Measurements from ENCODE around the gene AGPAT4.

Gene AGPAT4

DNA sequence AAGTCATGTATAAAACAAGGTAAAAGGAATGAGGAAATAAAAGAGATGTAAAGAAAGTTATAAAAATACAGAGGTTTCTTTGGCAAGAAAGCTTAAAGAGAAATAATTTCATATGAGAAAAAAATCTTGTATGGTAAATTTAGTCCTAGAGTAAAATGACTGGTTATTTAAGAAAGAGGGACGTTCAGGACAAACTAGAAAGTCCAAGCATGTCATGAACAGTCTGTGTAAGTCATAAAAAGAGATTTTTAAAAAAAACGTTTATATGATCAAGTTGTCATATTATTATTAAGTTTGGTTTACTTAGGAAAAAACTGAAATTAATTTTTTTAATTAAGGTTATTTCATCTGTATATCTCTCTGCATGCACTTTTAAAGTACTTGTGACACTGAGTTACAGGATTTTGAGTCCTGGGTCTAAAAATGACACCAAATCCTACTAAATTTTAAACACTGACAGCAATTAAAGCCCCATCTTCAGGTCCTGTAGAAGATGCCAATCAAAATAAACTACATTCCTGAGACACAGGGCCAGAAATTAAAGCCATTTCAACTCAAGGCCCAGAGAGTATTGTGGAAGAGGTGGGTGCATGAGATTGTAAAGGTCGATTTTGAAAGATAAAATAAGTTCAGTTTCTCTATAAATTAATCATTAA lies 62.4 kb downstream of the AGPAT4 start:
- Histone ChIP-seq H3K27me3 (ENCODE audit: insufficient read depth, low read depth, severe bottlenecking) (no peaks in the 10 kb centered on the region), H3K36me3 (peaks cover 1% of the 10 kb centered on the region), H3K27ac (no peak overlapping the region), H3K4me3 (ENCODE audit: low read depth, low read length) (no peak overlapping the region), H3K9me3 (ENCODE audit: severe bottlenecking) (no peaks in the 10 kb centered on the region)
- no peak for DNase-seq
- no peak for TF ChIP-seq CTCF (IDR thresholded peaks at IDR 0.05; ENCODE audit: low read depth, low read length)

DNA sequence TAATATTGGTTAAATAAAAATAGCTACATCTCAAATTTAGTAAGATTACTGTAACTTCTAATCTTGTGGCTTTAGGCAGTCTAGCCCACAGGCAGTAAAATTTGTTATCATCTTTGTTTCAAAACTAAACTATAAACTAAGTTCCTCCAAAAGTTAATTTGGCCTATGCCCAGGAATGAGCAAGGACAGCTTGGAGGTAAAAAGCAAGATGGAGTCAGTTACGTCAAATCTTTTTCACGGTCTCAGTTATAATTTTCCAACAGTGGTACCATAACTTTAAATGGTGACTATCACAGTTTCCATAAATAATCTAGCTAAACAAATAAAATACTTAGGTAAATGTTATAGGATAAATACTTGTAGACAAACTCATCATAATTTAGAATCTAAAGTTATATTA lies 63.0 kb downstream of the AGPAT4 start:
- Histone ChIP-seq H3K27me3 (ENCODE audit: insufficient read depth, low read depth, severe bottlenecking) (no peaks in the 10 kb centered on the region), H3K27ac (no peak overlapping the region), H3K36me3 (no peaks in the 10 kb centered on the region; the same call in 1 of the 2 replicates), H3K9me3 (ENCODE audit: severe bottlenecking) (no peaks in the 10 kb centered on the region), H3K4me3 (ENCODE audit: low read depth, low read length) (no peak overlapping the region)
- no peak for DNase-seq
- TF ChIP-seq CTCF (IDR thresholded peaks at IDR 0.05; ENCODE audit: low read depth, low read length) = no peak

DNA sequence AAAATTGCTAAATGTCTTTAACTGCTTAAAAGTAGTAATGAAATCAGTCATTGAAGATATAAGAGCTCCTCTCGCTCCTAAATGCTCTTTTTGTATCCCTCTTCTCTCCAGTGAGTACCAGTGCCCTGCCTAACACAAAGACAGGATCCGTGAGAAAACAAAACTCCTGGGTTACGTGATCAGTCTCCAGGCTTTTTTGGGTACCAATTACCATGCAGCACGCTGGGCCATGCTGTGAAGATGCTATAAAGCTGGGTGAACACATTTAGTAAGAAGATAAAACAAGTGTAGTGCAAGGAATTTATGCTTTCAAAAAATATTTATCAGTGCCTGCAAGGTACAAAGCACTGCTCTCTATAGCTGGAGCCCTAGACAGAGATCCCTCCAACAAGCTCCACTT lies 66.7 kb downstream of the AGPAT4 start:
- DNase-seq = no peak
- Histone ChIP-seq H3K27me3 (ENCODE audit: insufficient read depth, low read depth, severe bottlenecking) (no peaks in the 10 kb centered on the region), H3K4me3 (ENCODE audit: low read depth, low read length) (no peak overlapping the region), H3K9me3 (ENCODE audit: severe bottlenecking) (no peaks in the 10 kb centered on the region), H3K27ac (no peak overlapping the region), H3K36me3 (no peaks in the 10 kb centered on the region; the same call in 1 of the 2 replicates)
- TF ChIP-seq CTCF (IDR thresholded peaks at IDR 0.05; ENCODE audit: low read depth, low read length) = no peak

GRCh38 chr6:161204866-161205557 lies 68.8 kb downstream of the AGPAT4 start:
- Histone ChIP-seq H3K4me3 (ENCODE audit: low read depth, low read length) (no peak overlapping the region), H3K27me3 (ENCODE audit: insufficient read depth, low read depth, severe bottlenecking) (no peaks in the 10 kb centered on the region), H3K9me3 (ENCODE audit: severe bottlenecking) (no peaks in the 10 kb centered on the region), H3K36me3 (no peaks in the 10 kb centered on the region; the same call in 1 of the 2 replicates), H3K27ac (no peak overlapping the region)
- no peak for TF ChIP-seq CTCF (IDR thresholded peaks at IDR 0.05; ENCODE audit: low read depth, low read length)
- DNase-seq = no peak

GRCh38 chr6:161200610-161201370 lies 73.1 kb downstream of the AGPAT4 start:
- Histone ChIP-seq H3K4me3 (ENCODE audit: low read depth, low read length) (no peak overlapping the region), H3K27me3 (ENCODE audit: insufficient read depth, low read depth, severe bottlenecking) (no peaks in the 10 kb centered on the region), H3K36me3 (no peaks in the 10 kb centered on the region; the same call in 1 of the 2 replicates), H3K9me3 (ENCODE audit: severe bottlenecking) (no peaks in the 10 kb centered on the region), H3K27ac (peak overlapping the region; percentile 23)
- DNase-seq = peak; percentile 35
- peak; percentile 48 for TF ChIP-seq CTCF (IDR thresholded peaks at IDR 0.05; ENCODE audit: low read depth, low read length)

Measured in WERI-Rb-1 (cell line).